B cell (primary cell): ENCODE data around the gene SDR9C7. TPM values are rescaled to one million over a fixed set of nuclear protein-coding genes. Genes with fewer than 3 reads are reported as not detected.

Experiments
- ATAC-seq: fragments of 200-7000 bp; cut with Tn5 transposase; one replicate; pipeline ENCODE4 v1.10.0; 2021; ENCODE audit warnings: low read depth, mild to moderate bottlenecking, moderate number of reproducible peaks, moderate library complexity
- CTCF ChIA-PET: fragments of 350-600 bp; sonication (Branson Sonifier 250); formaldehyde crosslinking; loops from one replicate; lab custom pipeline; 2021; ENCODE audit warnings: antibody characterized with exemption, inconsistent platforms; lab: Charles Lee
- POLR2A ChIA-PET: fragments of 350-600 bp; sonication (Branson Sonifier 250); formaldehyde crosslinking; loops from one replicate; lab custom pipeline; 2021; ENCODE audit warnings: antibody characterized with exemption; lab: Charles Lee
- DNase-seq: peaks from one replicate; pipeline ENCODE4 v3.0.0; 2013
- H2AFZ ChIP-seq: 2 replicates; pipeline ENCODE4 v1.6.1; 2012; ENCODE audit warnings: mild to moderate bottlenecking, low read depth, low read length; ENCODE audit not compliant: insufficient read depth, poor library complexity, severe bottlenecking
- H3K27ac ChIP-seq, 2 donors: 1 replicate in 1 of 2; 2 replicates in 1 of 2; pipeline ENCODE4 v1.5.1; 2012 to 2013; ENCODE audit warnings: low read length in 2 of 2, mild to moderate bottlenecking in 2 of 2, moderate library complexity in 1 of 2
- H3K27me3 ChIP-seq, 4 experiments: fragments of 200-600 bp in 1 of 4; sonication (generic) in 1 of 4; replicated peaks in 1 of 4; 1 replicate in 2 of 4; 2 replicates in 2 of 4; pipeline versions ENCODE4 v1.6.1 to v1.7.0; 2013 to 2016; ENCODE audit warnings: low read length in 3 of 4, mild to moderate bottlenecking in 2 of 4, mixed read lengths in 1 of 4, moderate library complexity in 1 of 4; ENCODE audit not compliant: insufficient read depth in 4 of 4, control insufficient read depth in 3 of 4; ENCODE audit errors: control extremely low read depth in 1 of 4
- H3K36me3 ChIP-seq, 2 experiments: replicated peaks in 1 of 2; 1 replicate in 1 of 2; 2 replicates in 1 of 2; pipeline versions ENCODE4 v1.6.1 to v1.7.1; 2013; ENCODE audit warnings: low read length in 1 of 2; ENCODE audit not compliant: insufficient read depth in 2 of 2, control insufficient read depth in 1 of 2; ENCODE audit errors: control extremely low read depth in 1 of 2, extremely low read depth in 1 of 2
- H3K4me1 ChIP-seq, 2 donors: fragments of 200-600 bp in 1 of 2; sonication (generic) in 1 of 2; 1 replicate in 1 of 2; 2 replicates in 1 of 2; pipeline versions ENCODE4 v1.5.1 to v1.6.1; 2013 to 2017; ENCODE audit warnings: low read length in 2 of 2; ENCODE audit not compliant: control insufficient read depth in 2 of 2, insufficient read depth in 2 of 2
- H3K4me2 ChIP-seq: replicated peaks from 2 replicates; pipeline ENCODE3; 2012; ENCODE audit warnings: mild to moderate bottlenecking, low read depth, low read length; ENCODE audit not compliant: poor library complexity, severe bottlenecking
- H3K4me3 ChIP-seq, 5 experiments: fragments of 200-600 bp in 1 of 5; sonication (generic) in 1 of 5; 1 replicate in 3 of 5; 2 replicates in 2 of 5; pipeline versions ENCODE4 v1.5.1 to v1.7.0; 2011 to 2016; ENCODE audit warnings: low read length in 4 of 5, mild to moderate bottlenecking in 4 of 5, low read depth in 2 of 5, control low read depth in 1 of 5, moderate library complexity in 1 of 5; ENCODE audit not compliant: insufficient read depth in 1 of 5; ENCODE audit errors: control extremely low read depth in 1 of 5, extremely low read depth in 1 of 5
- H3K79me2 ChIP-seq: fragments of 200-600 bp; sonication (generic); one replicate; pipeline ENCODE4 v1.6.0; 2016; ENCODE audit warnings: low read length; ENCODE audit not compliant: control insufficient read depth, insufficient read depth
- H3K9ac ChIP-seq: fragments of 200-600 bp; sonication (generic); 2 replicates; pipeline ENCODE4 v1.6.1; 2017; ENCODE audit warnings: mild to moderate bottlenecking, low read length, moderate library complexity
- H3K9me3 ChIP-seq, 3 donors: one replicate each; pipeline versions ENCODE4 v1.6.1 to v1.7.1; 2013; ENCODE audit warnings: low read length in 2 of 3; ENCODE audit not compliant: control insufficient read depth in 2 of 3, insufficient read depth in 1 of 3; ENCODE audit errors: control extremely low read depth in 1 of 3
- H4K20me1 ChIP-seq: 2 replicates; pipeline ENCODE4 v1.6.0; 2012; ENCODE audit warnings: mild to moderate bottlenecking, low read length; ENCODE audit not compliant: insufficient read depth, control insufficient read depth, poor library complexity, severe bottlenecking
- H3K27ac Mint-ChIP-seq: one replicate; pipeline ENCODE4 v1.8.0; 2021; ENCODE audit warnings: mixed read lengths
- H3K27me3 Mint-ChIP-seq: one replicate; pipeline ENCODE4 v1.8.0; 2021; ENCODE audit warnings: mixed read lengths
- H3K4me1 Mint-ChIP-seq: one replicate; pipeline ENCODE4 v1.8.0; 2021; ENCODE audit warnings: mixed read lengths
- H3K4me3 Mint-ChIP-seq: one replicate; pipeline ENCODE4 v1.8.0; 2021; ENCODE audit warnings: mixed read lengths
- H3K9me3 Mint-ChIP-seq: one replicate; pipeline ENCODE4 v1.8.0; 2022; ENCODE audit warnings: mixed read lengths; ENCODE audit not compliant: insufficient read depth
- CTCF ChIP-seq: fragments of 200-600 bp; IDR thresholded peaks from one replicate; pipeline ENCODE4 v1.8.0; 2022; ENCODE audit warnings: antibody characterized with exemption, mild to moderate bottlenecking
- EZH2 ChIP-seq: IDR thresholded peaks from 2 replicates; pipeline ENCODE4 v1.6.1; 2012; ENCODE audit warnings: borderline replicate concordance, low read depth, mild to moderate bottlenecking, moderate library complexity, low read length; ENCODE audit not compliant: insufficient read depth, poor library complexity, severe bottlenecking
- WGBS: methylation state at CpG from one replicate; pipeline ENCODE4 v1.1.5; 2013; ENCODE audit warnings: missing lambda C conversion rate; ENCODE audit not compliant: insufficient coverage; 5-methylcytosine and 5-hydroxymethylcytosine counted together
- intact Hi-C: fragments of 100-400 bp; cut with micrococcal nuclease; formaldehyde crosslinking; loops from one replicate; pipeline ENCODE4 v1.10.0; 2022
- polyA plus RNA-seq: library from polyadenylated mRNA; depleted of rRNA; stranded (reverse); fragments of >200 nt; gene quantifications from 2 replicates; pipeline ENCODE4 v1.2.3, GENCODE V29; 2012
- total RNA-seq, 2 donors: library from RNA; stranded (reverse); fragments of 120-200 nt in 1 of 2; gene quantifications; 1 replicate in 1 of 2; 2 replicates in 1 of 2; pipeline versions ENCODE4 v1.2.3 to v1.2.4, GENCODE V29; 2013 to 2022

SDR9C7 gene
- total and polyA plus RNA-seq, 2 donors (not counting 1 experiment from before 2014, with no cell fraction given), result not detected

- no peaks in the 10 kb centered on the region for H3K4me1 ChIP-seq
- no peak overlapping the region for H3K4me3 ChIP-seq
- WGBS, result 86% methylated on average over 5 of the region's 5 CpGs
- CTCF ChIA-PET, result no interaction called here
- peaks cover 0 to 10% (median 2%) of the 10 kb centered on the region in 4 experiments for H3K27me3 ChIP-seq
- H3K36me3 ChIP-seq, result no peaks in the 10 kb centered on the region
- no peak overlapping the region for H3K27ac Mint-ChIP-seq
- TF ChIP-seq CTCF (no peak), EZH2 (no peak)
- H3K27ac ChIP-seq, result no peak overlapping the region
- H3K4me3 Mint-ChIP-seq, result no peak overlapping the region
- no peaks in the 10 kb centered on the region for H4K20me1 ChIP-seq
- H3K9ac ChIP-seq, result no peak overlapping the region
- H3K79me2 ChIP-seq, result no peaks in the 10 kb centered on the region
- H3K9me3 ChIP-seq, result peaks cover 0 to 31% (median 20%) of the 10 kb centered on the region in 3 donors
- DNase-seq (no peak), ATAC-seq (no peak)
- H3K4me2 ChIP-seq, result no peak overlapping the region
- H3K9me3 Mint-ChIP-seq, result peaks cover 7% of the 10 kb centered on the region
- H3K4me1 Mint-ChIP-seq, result no peaks in the 10 kb centered on the region
- H3K27me3 Mint-ChIP-seq, result peaks cover 10% of the 10 kb centered on the region
- POLR2A ChIA-PET, result no interaction called here
- intact Hi-C loops, result no loop called here
- H2AFZ ChIP-seq, result no peak overlapping the region
Measured at GRCh38 chr12:56908136-56908535, 26.1 kb downstream of the SDR9C7 start.

- Histone ChIP-seq H3K79me2 (no peaks in the 10 kb centered on the region), H3K9ac (no peak overlapping the region), H3K4me1 (no peaks in the 10 kb centered on the region), H2AFZ (no peak overlapping the region), H3K9me3 (peaks cover 0 to 50% (median 32%) of the 10 kb centered on the region in 3 donors), H4K20me1 (no peaks in the 10 kb centered on the region), H3K4me2 (no peak overlapping the region), H3K27ac (no peak overlapping the region), H3K36me3 (no peaks in the 10 kb centered on the region), H3K27me3 (peaks cover 0 to 10% (median 2%) of the 10 kb centered on the region in 4 experiments), H3K4me3 (no peak overlapping the region)
- intact Hi-C loops, result no loop called here
- DNase-seq (no peak), ATAC-seq (no peak)
- ChIA-PET POLR2A (no interaction called here), CTCF (no interaction called here)
- Mint-ChIP-seq H3K4me1 (no peaks in the 10 kb centered on the region), H3K27ac (no peak overlapping the region), H3K27me3 (peaks cover 6% of the 10 kb centered on the region), H3K4me3 (no peak overlapping the region), H3K9me3 (peaks cover 12% of the 10 kb centered on the region)
- no CpG with 5 or more reads among the region's 1 CpG for WGBS
- TF ChIP-seq EZH2, result no peak
- TF ChIP-seq CTCF, result no peak
Measured at GRCh38 chr12:56905852-56906251, 28.4 kb downstream of the SDR9C7 start.
